Psoas muscle (tissue), 8 donors: ENCODE data around the gene SERINC1. TPM values are rescaled to one million over a fixed set of nuclear protein-coding genes. Genes with fewer than 3 reads are reported as not detected.
"Not testable (repeated sequence)": the region's sequence is repeated elsewhere in the genome, so short reads cannot be mapped to it uniquely, and the experiment has no call there.

ENCODE experiments used
- ATAC-seq, 4 donors: fragments of 200-7000 bp; cut with Tn5 transposase; one replicate each; pipeline ENCODE4 v1.9.1; 2020; ENCODE audit warnings: moderate library complexity in 3 of 4, mild to moderate bottlenecking in 2 of 4
- DNase-seq, 2 donors: peaks; one replicate each; pipeline ENCODE4 v3.0.0-alpha.2; 2020
- H3K27ac ChIP-seq: fragments of 200-600 bp; one replicate; pipeline ENCODE4 v1.8.0; 2022
- H3K27me3 ChIP-seq, 3 donors: fragments of 200-600 bp in 1 of 3; one replicate each; pipeline versions ENCODE4 v1.6.1 to v1.8.0; 2013 to 2022; ENCODE audit warnings: low read length in 2 of 3, mild to moderate bottlenecking in 2 of 3, moderate library complexity in 1 of 3; ENCODE audit not compliant: insufficient read depth in 3 of 3
- H3K36me3 ChIP-seq, 2 donors: fragments of 200-600 bp in 1 of 2; one replicate each; pipeline versions ENCODE4 v1.6.1 to v1.8.0; 2013 to 2022; ENCODE audit warnings: low read depth in 1 of 2, mild to moderate bottlenecking in 1 of 2, moderate library complexity in 1 of 2; ENCODE audit not compliant: insufficient read depth in 1 of 2
- H3K4me1 ChIP-seq: fragments of 200-600 bp; one replicate; pipeline ENCODE4 v1.8.0; 2022
- H3K4me3 ChIP-seq: fragments of 200-600 bp; one replicate; pipeline ENCODE4 v1.8.0; 2022; ENCODE audit warnings: mild to moderate bottlenecking
- H3K9me3 ChIP-seq: fragments of 200-600 bp; one replicate; pipeline ENCODE4 v1.8.0; 2022
- WGBS, 3 donors: extraction: QIAGEN DNeasy Blood & Tissue Kit; methylation state at CpG; one replicate each; pipeline versions ENCODE4 v1.1.6 to v1.1.7; 2013; 5-methylcytosine and 5-hydroxymethylcytosine counted together
- intact Hi-C, 2 donors: fragments of 100-400 bp; cut with DNase I; formaldehyde crosslinking; loops; one replicate each; pipeline versions ENCODE4 v1.11.0 to v1.14.2; 2022
- polyA plus RNA-seq, 3 donors: library from polyadenylated mRNA; stranded (reverse); fragments of 200-250 nt; gene quantifications; one replicate each; pipeline ENCODE4 v1.2.3, GENCODE V29; 2013
- total RNA-seq, 4 donors: library from RNA; stranded (reverse); fragmentation: NEBNext Ultra II Directional in 2 of 4; extraction: Animal tissue kit (Norgen Biotek cat#: 25700) in 2 of 4; gene quantifications; one replicate each; pipeline versions ENCODE4 v1.2.1 to v1.2.4, GENCODE V29; 2021 to 2023
- TF ChIP-seq, protein P1 (sequence below): fragments of 200-600 bp; IDR thresholded peaks from one replicate; pipeline ENCODE4 v1.8.0; 2022; ENCODE audit warnings: antibody characterized with exemption
- donor health status: healthy with polysubstance abuse.
- donor health status: DM: no; HTN: no; CAD: no; lungs with moderate emphysema.
- donor health status: Bipolar disorder and iron deficiency.
- donor health status: healthy.
- donor health status: DM: yes; HTN: yes; CAD: no.
- donor health status: DM: no; HTN: no; CAD: no.
- donor health status: DM: no; HTN: no; CAD: no.
- donor health status: DM: yes; HTN: yes; CAD: no.

Gene SERINC1
- total and polyA plus RNA-seq, 7 donors, result 77.8 to 203 (median 177) TPM

DNA sequence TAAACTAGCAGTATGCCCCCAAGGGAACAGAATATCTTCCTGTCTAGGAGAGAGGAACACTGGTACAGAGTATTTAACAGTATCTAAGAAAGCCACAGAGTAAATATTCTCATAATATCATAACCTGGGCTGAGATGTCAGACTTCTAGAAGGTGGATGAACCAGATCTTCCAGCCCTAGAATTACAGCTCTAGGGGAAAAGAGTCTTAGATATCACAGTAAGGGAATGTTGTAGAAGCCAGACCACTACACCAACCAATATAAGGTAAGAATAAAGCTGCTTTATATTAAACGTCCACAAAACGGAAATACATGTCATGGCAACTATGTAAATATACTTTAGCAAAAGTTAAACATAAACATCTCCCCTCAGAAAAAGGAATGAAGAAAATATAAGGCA is 12.4 kb downstream of the SERINC1 start:
- H3K36me3 ChIP-seq, result peaks cover 4 to 42% of the 10 kb centered on the region in 2 donors
- intact Hi-C loops, result loop anchor here in 1 of 2 donors (5.0 kb wide), 1 partner anchor 57 kb away; no protein-coding TSS in a partner anchor
- peak in 1 of 4 donors; percentile 28 for ATAC-seq
- peaks cover 50% of the 10 kb centered on the region for H3K4me1 ChIP-seq
- TF ChIP-seq, protein P1, sequence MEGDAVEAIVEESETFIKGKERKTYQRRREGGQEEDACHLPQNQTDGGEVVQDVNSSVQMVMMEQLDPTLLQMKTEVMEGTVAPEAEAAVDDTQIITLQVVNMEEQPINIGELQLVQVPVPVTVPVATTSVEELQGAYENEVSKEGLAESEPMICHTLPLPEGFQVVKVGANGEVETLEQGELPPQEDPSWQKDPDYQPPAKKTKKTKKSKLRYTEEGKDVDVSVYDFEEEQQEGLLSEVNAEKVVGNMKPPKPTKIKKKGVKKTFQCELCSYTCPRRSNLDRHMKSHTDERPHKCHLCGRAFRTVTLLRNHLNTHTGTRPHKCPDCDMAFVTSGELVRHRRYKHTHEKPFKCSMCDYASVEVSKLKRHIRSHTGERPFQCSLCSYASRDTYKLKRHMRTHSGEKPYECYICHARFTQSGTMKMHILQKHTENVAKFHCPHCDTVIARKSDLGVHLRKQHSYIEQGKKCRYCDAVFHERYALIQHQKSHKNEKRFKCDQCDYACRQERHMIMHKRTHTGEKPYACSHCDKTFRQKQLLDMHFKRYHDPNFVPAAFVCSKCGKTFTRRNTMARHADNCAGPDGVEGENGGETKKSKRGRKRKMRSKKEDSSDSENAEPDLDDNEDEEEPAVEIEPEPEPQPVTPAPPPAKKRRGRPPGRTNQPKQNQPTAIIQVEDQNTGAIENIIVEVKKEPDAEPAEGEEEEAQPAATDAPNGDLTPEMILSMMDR, result no peak
- no peaks in the 10 kb centered on the region for H3K9me3 ChIP-seq
- WGBS, 3 donors, result 61 to 79% (median 76%) methylated on average over 2 of the region's 2 CpGs
- H3K27ac ChIP-seq, result no peak overlapping the region
- no peak for DNase-seq
- no peaks in the 10 kb centered on the region for H3K27me3 ChIP-seq
- no peak overlapping the region for H3K4me3 ChIP-seq

DNA sequence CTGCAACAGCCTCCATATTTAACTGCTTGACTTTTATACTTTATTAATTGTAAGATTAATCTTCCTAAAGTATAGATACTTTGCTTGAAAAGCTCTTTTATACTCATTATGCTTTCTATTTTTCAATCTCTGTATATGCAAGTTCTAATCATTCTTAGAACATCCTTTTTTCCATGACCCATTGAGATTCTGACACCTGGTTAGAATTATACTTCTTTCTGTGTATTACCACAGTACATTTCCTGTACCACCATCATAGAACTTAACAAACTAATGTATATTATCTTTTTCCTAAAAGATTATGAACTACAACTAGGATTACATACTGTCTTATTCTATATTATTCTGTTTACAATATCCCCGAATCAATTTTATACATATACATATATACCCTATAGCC is 13.5 kb downstream of the SERINC1 start:
- H3K27ac ChIP-seq, result no peak overlapping the region
- peaks cover 40% of the 10 kb centered on the region for H3K4me1 ChIP-seq
- TF ChIP-seq, protein P1, result no peak
- DNase-seq, result no peak
- no peak for ATAC-seq
- no peak overlapping the region for H3K4me3 ChIP-seq
- intact Hi-C loops, result loop anchor here in 1 of 2 donors (5.0 kb wide), 1 partner anchor 56 kb away; no protein-coding TSS in a partner anchor
- peaks cover 4 to 54% of the 10 kb centered on the region in 2 donors for H3K36me3 ChIP-seq
- WGBS, 3 donors, result 90 to 99% (median 98%) methylated on average over 1 of the region's 1 CpG
- no peaks in the 10 kb centered on the region for H3K9me3 ChIP-seq
- no peaks in the 10 kb centered on the region for H3K27me3 ChIP-seq

DNA sequence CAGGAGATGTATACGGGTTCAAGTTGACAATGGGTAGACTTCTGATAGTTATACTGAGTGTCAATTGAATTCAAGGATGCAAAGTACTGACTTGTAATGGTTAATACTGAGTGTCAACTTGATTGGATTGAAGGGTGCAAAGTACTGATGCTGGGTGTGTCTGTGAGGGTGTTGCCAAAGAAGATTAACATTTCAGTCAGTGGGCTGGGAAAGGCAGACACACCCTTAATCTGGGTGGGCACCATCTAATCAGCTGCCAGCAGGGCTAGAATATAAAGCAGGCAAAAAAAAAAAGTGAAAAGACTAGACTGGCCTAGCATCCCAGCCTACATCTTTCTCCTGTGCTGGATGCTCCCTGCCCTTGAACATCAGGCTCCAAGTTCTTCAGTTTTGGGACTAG is 16.5 kb downstream of the SERINC1 start:
- Histone ChIP-seq H3K36me3 (peaks cover 4 to 84% of the 10 kb centered on the region in 2 donors), H3K4me1 (peaks cover 27% of the 10 kb centered on the region)
- not testable (repeated sequence) for DNase-seq, ATAC-seq, H3K4me3 ChIP-seq, H3K27ac ChIP-seq, H3K9me3 ChIP-seq, H3K27me3 ChIP-seq
- intact Hi-C loops, result loop anchor here in 1 of 2 donors (5.0 kb wide), 1 partner anchor 53 kb away; no protein-coding TSS in a partner anchor
- 90 to 97% (median 92%) methylated on average over 1 of the region's 1 CpG for WGBS, 3 donors

DNA sequence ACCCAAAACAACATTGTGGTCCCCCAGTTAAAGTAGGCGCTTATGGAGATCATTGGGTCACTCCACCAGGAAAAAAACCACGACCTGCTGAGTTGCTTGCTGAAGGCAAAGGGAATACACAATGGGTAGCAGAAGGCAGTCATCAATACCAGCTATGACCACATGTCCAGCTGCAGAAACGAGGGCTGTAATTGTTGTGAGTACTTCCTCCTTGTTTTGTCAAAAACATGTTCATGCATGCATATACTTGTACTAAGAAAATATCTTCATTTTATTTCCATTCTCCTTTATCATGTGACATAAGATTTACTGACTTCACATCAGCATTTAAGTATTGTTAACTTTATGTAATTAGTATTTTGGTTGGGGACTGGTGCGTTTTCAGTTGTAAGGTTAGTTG is 16.9 kb downstream of the SERINC1 start:
- Histone ChIP-seq H3K9me3 (no peaks in the 10 kb centered on the region), H3K27ac (no peak overlapping the region), H3K4me1 (peaks cover 27% of the 10 kb centered on the region), H3K27me3 (no peaks in the 10 kb centered on the region), H3K4me3 (no peak overlapping the region), H3K36me3 (peaks cover 4 to 88% of the 10 kb centered on the region in 2 donors)
- 85 to 90% (median 88%) methylated on average over 4 of the region's 4 CpGs for WGBS, 3 donors
- TF ChIP-seq, protein P1, result no peak
- no peak for DNase-seq
- intact Hi-C loops, result loop anchor here in 1 of 2 donors (5.0 kb wide), 2 partner anchors 37 to 52 kb away; no protein-coding TSS in a partner anchor
- ATAC-seq, result no peak

DNA sequence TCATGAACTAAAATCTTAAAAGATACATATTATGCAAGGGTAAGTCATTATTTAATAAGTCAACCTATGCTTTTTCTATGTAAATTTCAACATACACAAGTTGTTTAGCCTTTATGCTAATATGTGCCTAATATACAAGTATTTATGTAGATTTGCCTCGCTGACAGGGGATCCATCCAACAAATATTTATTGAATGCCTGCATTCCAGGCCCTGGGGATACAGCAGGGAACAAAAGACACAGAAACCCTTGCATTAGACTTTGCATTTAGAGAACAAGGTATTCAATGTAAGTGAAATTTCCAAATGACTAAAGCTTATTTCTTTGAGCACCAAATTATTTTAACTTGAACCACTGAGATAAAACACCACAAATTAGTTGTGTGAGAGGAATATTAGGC is 19.1 kb downstream of the SERINC1 start:
- Histone ChIP-seq H3K27me3 (no peaks in the 10 kb centered on the region), H3K4me1 (peaks cover 10% of the 10 kb centered on the region), H3K9me3 (no peaks in the 10 kb centered on the region), H3K27ac (no peak overlapping the region), H3K4me3 (no peak overlapping the region), H3K36me3 (peaks cover 4 to 100% of the 10 kb centered on the region in 2 donors)
- ATAC-seq, result no peak
- TF ChIP-seq, protein P1, result no peak
- WGBS, 3 donors, result 55 to 62% (median 59%) methylated on average over 1 of the region's 1 CpG
- intact Hi-C loops, result loop anchor here in 1 of 2 donors (5.0 kb wide), 1 partner anchor 35 kb away; no protein-coding TSS in a partner anchor
- DNase-seq, result no peak
